Liver (tissue), 9 donors: ENCODE results near the gene CCL8. TPM values are rescaled to one million over a fixed set of nuclear protein-coding genes. Genes with fewer than 3 reads are reported as not detected.

Experiments
- DNase-seq: peaks from one replicate; pipeline ENCODE4 v3.0.0-alpha.2; 2017; ENCODE audit warnings: low spot score
- H3K27ac ChIP-seq, 2 donors: one replicate each; pipeline ENCODE4 v1.7.0; 2013; ENCODE audit warnings: inconsistent platforms in 2 of 2, low read length in 2 of 2, control low read depth in 1 of 2, low read depth in 1 of 2, mild to moderate bottlenecking in 1 of 2
- H3K27me3 ChIP-seq, 4 donors: one replicate each; pipeline versions ENCODE4 v1.6.1 to v1.7.0; 2013; ENCODE audit warnings: low read length in 3 of 4, inconsistent platforms in 1 of 4, mild to moderate bottlenecking in 1 of 4, moderate library complexity in 1 of 4; ENCODE audit not compliant: control insufficient read depth in 4 of 4, insufficient read depth in 4 of 4
- H3K36me3 ChIP-seq, 4 donors: one replicate each; pipeline versions ENCODE4 v1.6.1 to v1.7.0; 2013; ENCODE audit warnings: low read length in 3 of 4, mild to moderate bottlenecking in 3 of 4, low read depth in 1 of 4, moderate library complexity in 1 of 4; ENCODE audit not compliant: control insufficient read depth in 4 of 4, insufficient read depth in 3 of 4
- H3K4me1 ChIP-seq, 4 donors: one replicate each; pipeline versions ENCODE4 v1.6.1 to v1.7.0; 2013; ENCODE audit warnings: low read length in 3 of 4, mild to moderate bottlenecking in 3 of 4, moderate library complexity in 1 of 4; ENCODE audit not compliant: control insufficient read depth in 4 of 4, insufficient read depth in 4 of 4
- H3K4me3 ChIP-seq, 3 donors: one replicate each; pipeline versions ENCODE4 v1.6.1 to v1.7.0; 2013; ENCODE audit warnings: low read length in 3 of 3, control low read depth in 1 of 3, low read depth in 1 of 3, mild to moderate bottlenecking in 1 of 3
- H3K9ac ChIP-seq, 2 donors: one replicate each; pipeline ENCODE4 v1.7.0; 2013; ENCODE audit warnings: low read length in 2 of 2, mild to moderate bottlenecking in 2 of 2, moderate library complexity in 2 of 2, control low read depth in 1 of 2, low read depth in 1 of 2
- H3K9me3 ChIP-seq, 4 donors: one replicate each; pipeline versions ENCODE4 v1.6.1 to v1.7.0; 2013; ENCODE audit warnings: low read length in 3 of 4; ENCODE audit not compliant: control insufficient read depth in 4 of 4
- ATF3 ChIP-seq: IDR thresholded peaks from 2 replicates; pipeline ENCODE4 v1.6.1; 2016; ENCODE audit warnings: antibody characterized with exemption
- EGR1 ChIP-seq, 2 donors: IDR thresholded peaks; 2 replicates each; pipeline ENCODE4 v1.6.1; 2016 to 2018; ENCODE audit warnings: antibody characterized with exemption in 2 of 2, low read depth in 2 of 2
- FOXA1 ChIP-seq: IDR thresholded peaks from 2 replicates; pipeline ENCODE4 v1.6.1; 2016; ENCODE audit warnings: antibody characterized with exemption
- FOXA2 ChIP-seq: IDR thresholded peaks from 2 replicates; pipeline ENCODE4 v1.6.1; 2016; ENCODE audit warnings: antibody characterized with exemption
- HNF4G ChIP-seq: IDR thresholded peaks from 2 replicates; pipeline ENCODE4 v1.6.1; 2016; ENCODE audit warnings: antibody characterized with exemption
- JUND ChIP-seq, 2 donors: IDR thresholded peaks; 2 replicates each; pipeline ENCODE4 v1.6.1; 2016; ENCODE audit warnings: antibody characterized with exemption in 2 of 2
- NR2F2 ChIP-seq: IDR thresholded peaks from 2 replicates; pipeline ENCODE4 v1.6.1; 2016; ENCODE audit warnings: antibody characterized with exemption
- RXRA ChIP-seq, 2 donors: IDR thresholded peaks; 2 replicates each; pipeline ENCODE4 v1.6.1; 2017 to 2018; ENCODE audit warnings: antibody characterized with exemption in 2 of 2, mild to moderate bottlenecking in 1 of 2
- YY1 ChIP-seq: IDR thresholded peaks from 2 replicates; pipeline ENCODE4 v1.6.1; 2016; ENCODE audit warnings: antibody characterized with exemption, mild to moderate bottlenecking
- ZBTB33 ChIP-seq: IDR thresholded peaks from 2 replicates; pipeline ENCODE4 v1.6.1; 2016; ENCODE audit warnings: antibody characterized with exemption
- WGBS: extraction: QIAGEN DNeasy Blood & Tissue Kit; methylation state at CpG from one replicate; pipeline ENCODE4 v1.1.7; 2013; 5-methylcytosine and 5-hydroxymethylcytosine counted together
- polyA plus RNA-seq, 2 donors: library from polyadenylated mRNA; stranded (reverse) in 1 of 2; unstranded in 1 of 2; fragments of 200-250 nt in 1 of 2; fragments of >200 nt in 1 of 2; fragmentation: Nextera tagmentation in 1 of 2; extraction: Ambion mirVana in 1 of 2; gene quantifications; one replicate each; pipeline versions ENCODE4 v1.2.1 to v1.2.3, GENCODE V29; 2013 to 2015
- total RNA-seq, 2 donors: library from RNA; depleted of rRNA; stranded (reverse); fragments of >200 nt; gene quantifications; one replicate each; pipeline ENCODE4 v1.2.3, GENCODE V29; 2014
- TF ChIP-seq, protein P1 (sequence below): IDR thresholded peaks from 2 replicates; pipeline ENCODE4 v1.6.1; 2016; ENCODE audit warnings: antibody characterized with exemption, mild to moderate bottlenecking
- TF ChIP-seq, protein P2 (sequence below): fragments of 150-350 bp; IDR thresholded peaks from 2 replicates; pipeline ENCODE4 v1.5.1; 2017; ENCODE audit warnings: improper control_type of control experiment, low read depth, low read length; ENCODE audit not compliant: missing input control
- TF ChIP-seq, protein P3 (sequence below): IDR thresholded peaks from 2 replicates; pipeline ENCODE4 v1.6.1; 2016; ENCODE audit warnings: antibody characterized with exemption
- donor health status: healthy.
- donor health status: healthy.
- donor health status: healthy.
- donor health status: healthy.
- donor health status: healthy.

The CCL8 gene
- total and polyA plus RNA-seq, 4 donors = 0.03 TPM; not detected in 3

DNA sequence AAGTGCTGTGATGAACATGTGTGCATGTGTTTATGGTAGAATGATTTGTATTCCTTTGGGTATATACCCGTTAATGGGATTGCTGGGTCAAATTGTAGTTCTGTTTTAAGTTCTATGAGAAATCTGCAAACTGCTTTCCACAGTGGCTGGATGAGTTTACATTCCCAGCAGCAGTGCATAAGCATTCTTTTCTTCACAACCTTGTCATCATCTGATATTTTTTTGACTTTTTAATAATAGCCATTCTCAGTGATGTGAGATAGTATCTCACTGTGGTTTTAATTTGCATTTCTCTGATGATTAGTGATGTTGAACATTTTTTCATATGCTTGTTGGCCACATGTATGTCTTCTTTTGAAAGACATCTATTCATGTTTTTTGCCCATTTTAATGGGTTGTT is 18.5 kb downstream of the CCL8 start:
- DNase-seq = no peak
- 77% methylated on average over 1 of the region's 1 CpG for WGBS

DNA sequence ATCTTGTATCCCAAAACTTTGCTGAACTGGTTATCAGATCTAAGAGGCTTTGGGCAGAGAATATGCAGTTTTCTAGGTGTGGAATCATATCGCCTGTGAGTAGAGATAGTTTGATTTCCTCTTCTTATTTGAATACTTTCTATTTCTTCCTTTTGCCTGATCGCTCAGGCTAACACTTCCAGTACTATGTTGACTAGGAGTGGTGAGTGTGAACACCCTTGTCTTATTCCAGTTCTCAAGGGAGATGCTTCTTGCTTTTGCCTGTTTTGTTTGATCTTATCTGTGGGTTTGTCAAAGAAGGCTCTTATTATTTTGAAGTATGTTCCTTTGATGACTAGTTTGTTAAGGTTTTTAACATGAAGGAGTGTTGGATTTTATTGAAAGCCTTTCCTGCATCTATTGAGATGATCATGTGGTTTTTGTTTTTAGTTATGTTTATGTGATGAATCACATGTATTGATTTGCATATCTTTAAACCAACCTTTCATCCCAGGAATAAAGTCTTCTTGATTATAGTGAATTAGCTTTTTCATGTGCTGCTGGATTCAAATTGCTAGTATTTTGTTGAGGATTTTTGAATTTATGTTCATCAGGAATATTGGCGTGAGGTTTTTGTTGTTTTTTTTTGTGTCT is 20.0 kb downstream of the CCL8 start:
- no peak overlapping the region for H3K9ac ChIP-seq
- TF ChIP-seq HNF4G (no peak), FOXA2 (no peak), NR2F2 (no peak), YY1 (no peak), ATF3 (no peak), FOXA1 (no peak), RXRA (IDR thresholded peaks at IDR 0.05) (no peak), JUND (IDR thresholded peaks at IDR 0.05) (no peak), ZBTB33 (no peak)
- TF ChIP-seq, protein P1, sequence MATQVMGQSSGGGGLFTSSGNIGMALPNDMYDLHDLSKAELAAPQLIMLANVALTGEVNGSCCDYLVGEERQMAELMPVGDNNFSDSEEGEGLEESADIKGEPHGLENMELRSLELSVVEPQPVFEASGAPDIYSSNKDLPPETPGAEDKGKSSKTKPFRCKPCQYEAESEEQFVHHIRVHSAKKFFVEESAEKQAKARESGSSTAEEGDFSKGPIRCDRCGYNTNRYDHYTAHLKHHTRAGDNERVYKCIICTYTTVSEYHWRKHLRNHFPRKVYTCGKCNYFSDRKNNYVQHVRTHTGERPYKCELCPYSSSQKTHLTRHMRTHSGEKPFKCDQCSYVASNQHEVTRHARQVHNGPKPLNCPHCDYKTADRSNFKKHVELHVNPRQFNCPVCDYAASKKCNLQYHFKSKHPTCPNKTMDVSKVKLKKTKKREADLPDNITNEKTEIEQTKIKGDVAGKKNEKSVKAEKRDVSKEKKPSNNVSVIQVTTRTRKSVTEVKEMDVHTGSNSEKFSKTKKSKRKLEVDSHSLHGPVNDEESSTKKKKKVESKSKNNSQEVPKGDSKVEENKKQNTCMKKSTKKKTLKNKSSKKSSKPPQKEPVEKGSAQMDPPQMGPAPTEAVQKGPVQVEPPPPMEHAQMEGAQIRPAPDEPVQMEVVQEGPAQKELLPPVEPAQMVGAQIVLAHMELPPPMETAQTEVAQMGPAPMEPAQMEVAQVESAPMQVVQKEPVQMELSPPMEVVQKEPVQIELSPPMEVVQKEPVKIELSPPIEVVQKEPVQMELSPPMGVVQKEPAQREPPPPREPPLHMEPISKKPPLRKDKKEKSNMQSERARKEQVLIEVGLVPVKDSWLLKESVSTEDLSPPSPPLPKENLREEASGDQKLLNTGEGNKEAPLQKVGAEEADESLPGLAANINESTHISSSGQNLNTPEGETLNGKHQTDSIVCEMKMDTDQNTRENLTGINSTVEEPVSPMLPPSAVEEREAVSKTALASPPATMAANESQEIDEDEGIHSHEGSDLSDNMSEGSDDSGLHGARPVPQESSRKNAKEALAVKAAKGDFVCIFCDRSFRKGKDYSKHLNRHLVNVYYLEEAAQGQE = no peak
- TF ChIP-seq, protein P2, sequence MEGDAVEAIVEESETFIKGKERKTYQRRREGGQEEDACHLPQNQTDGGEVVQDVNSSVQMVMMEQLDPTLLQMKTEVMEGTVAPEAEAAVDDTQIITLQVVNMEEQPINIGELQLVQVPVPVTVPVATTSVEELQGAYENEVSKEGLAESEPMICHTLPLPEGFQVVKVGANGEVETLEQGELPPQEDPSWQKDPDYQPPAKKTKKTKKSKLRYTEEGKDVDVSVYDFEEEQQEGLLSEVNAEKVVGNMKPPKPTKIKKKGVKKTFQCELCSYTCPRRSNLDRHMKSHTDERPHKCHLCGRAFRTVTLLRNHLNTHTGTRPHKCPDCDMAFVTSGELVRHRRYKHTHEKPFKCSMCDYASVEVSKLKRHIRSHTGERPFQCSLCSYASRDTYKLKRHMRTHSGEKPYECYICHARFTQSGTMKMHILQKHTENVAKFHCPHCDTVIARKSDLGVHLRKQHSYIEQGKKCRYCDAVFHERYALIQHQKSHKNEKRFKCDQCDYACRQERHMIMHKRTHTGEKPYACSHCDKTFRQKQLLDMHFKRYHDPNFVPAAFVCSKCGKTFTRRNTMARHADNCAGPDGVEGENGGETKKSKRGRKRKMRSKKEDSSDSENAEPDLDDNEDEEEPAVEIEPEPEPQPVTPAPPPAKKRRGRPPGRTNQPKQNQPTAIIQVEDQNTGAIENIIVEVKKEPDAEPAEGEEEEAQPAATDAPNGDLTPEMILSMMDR = no peak
- TF ChIP-seq, protein P3, sequence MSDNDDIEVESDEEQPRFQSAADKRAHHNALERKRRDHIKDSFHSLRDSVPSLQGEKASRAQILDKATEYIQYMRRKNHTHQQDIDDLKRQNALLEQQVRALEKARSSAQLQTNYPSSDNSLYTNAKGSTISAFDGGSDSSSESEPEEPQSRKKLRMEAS = no peak
- 81% methylated on average over 3 of the region's 3 CpGs for WGBS

More for the DNA sequence above, 18.5 kb downstream of the CCL8 start:
- H3K4me3 ChIP-seq = no peak overlapping the region
- H3K9me3 ChIP-seq = no peaks in the 10 kb centered on the region
- TF ChIP-seq EGR1 (IDR thresholded peaks at IDR 0.05; ENCODE audit: low read depth in 2 of 2) (no peak), RXRA (IDR thresholded peaks at IDR 0.05) (no peak), HNF4G (no peak)
- TF ChIP-seq, protein P2 = no peak
- H3K27ac ChIP-seq = no peak overlapping the region
- H3K9ac ChIP-seq = no peak overlapping the region
- H3K36me3 ChIP-seq = no peaks in the 10 kb centered on the region
- peaks cover 0 to 3% (median 0%) of the 10 kb centered on the region in 4 donors for H3K27me3 ChIP-seq
- H3K4me1 ChIP-seq = no peaks in the 10 kb centered on the region

More for the DNA sequence above, 20.0 kb downstream of the CCL8 start:
- Histone ChIP-seq H3K4me1 (no peaks in the 10 kb centered on the region), H3K4me3 (no peak overlapping the region), H3K27me3 (peaks cover 0 to 3% (median 0%) of the 10 kb centered on the region in 4 donors), H3K9me3 (no peaks in the 10 kb centered on the region), H3K36me3 (no peaks in the 10 kb centered on the region), H3K27ac (no peak overlapping the region)
- DNase-seq = no peak
